Suppressor macrophage treated with lipopolysaccharide for 4 hours (primary cell): ENCODE measurements around the gene TCERG1.

Source experiments
- DNase-seq: peaks from one replicate; pipeline ENCODE4 v3.0.0-alpha.2; 2020

The TCERG1 gene

GRCh38 chr5:146446861-146447733, at the start of gene TCERG1:
Gene TCERG1 (plus strand): TSS chr5:146447333. CDS start chr5:146447350, 17 bp downstream.
- DNase-seq = peak; percentile 99

- DNase-seq = no peak
Measured at GRCh38 chr5:146398826-146399225, 48.3 kb upstream of the TCERG1 start.

GRCh38 chr5:146399481-146399880, 47.7 kb upstream of the TCERG1 start:
- DNase-seq = peak; percentile 2

GRCh38 chr5:146400201-146400600, 46.9 kb upstream of the TCERG1 start:
- no peak for DNase-seq

GRCh38 chr5:146401021-146401420, 46.1 kb upstream of the TCERG1 start:
- DNase-seq = no peak

- no peak for DNase-seq
Measured at GRCh38 chr5:146402949-146403348, 44.2 kb upstream of the TCERG1 start.

GRCh38 chr5:146409054-146409671, 38.0 kb upstream of the TCERG1 start:
- DNase-seq = no peak

- no peak for DNase-seq
Measured at GRCh38 chr5:146410272-146410671, 36.9 kb upstream of the TCERG1 start.

- DNase-seq = no peak
Measured at GRCh38 chr5:146419696-146420095, 27.4 kb upstream of the TCERG1 start.

- DNase-seq = no peak
Measured at GRCh38 chr5:146425023-146425422, 22.1 kb upstream of the TCERG1 start.

- DNase-seq = no peak
Measured at GRCh38 chr5:146426305-146426704, 20.8 kb upstream of the TCERG1 start.

GRCh38 chr5:146426853-146427618, 20.1 kb upstream of the TCERG1 start:
- peak; percentile 54 for DNase-seq

- DNase-seq = no peak
Measured at GRCh38 chr5:146427619-146427997, 19.5 kb upstream of the TCERG1 start.

- DNase-seq = no peak
Measured at GRCh38 chr5:146428658-146429057, 18.5 kb upstream of the TCERG1 start.

GRCh38 chr5:146440353-146440752, 6.8 kb upstream of the TCERG1 start:
- no peak for DNase-seq

GRCh38 chr5:146440870-146441495, 6.2 kb upstream of the TCERG1 start:
- DNase-seq = no peak

- no peak for DNase-seq
Measured at GRCh38 chr5:146441896-146442295, 5.2 kb upstream of the TCERG1 start.

- peak; percentile 58 for DNase-seq
Measured at GRCh38 chr5:146447734-146448380, 724 bp downstream of the TCERG1 start.

- no peak for DNase-seq
Measured at GRCh38 chr5:146448783-146449519, 1.8 kb downstream of the TCERG1 start.

- peak; percentile 45 for DNase-seq
Measured at GRCh38 chr5:146450002-146450401, 2.9 kb downstream of the TCERG1 start.

GRCh38 chr5:146451411-146451810, 4.3 kb downstream of the TCERG1 start:
- DNase-seq = no peak

GRCh38 chr5:146457431-146457830, 10.3 kb downstream of the TCERG1 start:
- DNase-seq = no peak
